H9 (cell line): Measurements from ENCODE around the gene TAGLN3. TPM values are rescaled to one million over a fixed set of nuclear protein-coding genes. Genes with fewer than 3 reads are reported as not detected.

Experiments used
- DNase-seq: peaks from one replicate; pipeline ENCODE4 v3.0.0-alpha.2; 2017
- H2AFZ ChIP-seq: one replicate; pipeline ENCODE4 v1.6.1; 2013; ENCODE audit warnings: mild to moderate bottlenecking, low read length, control low read depth, moderate library complexity
- H2AK5ac ChIP-seq: 2 replicates; pipeline ENCODE4 v1.6.1; 2013; ENCODE audit warnings: low read length, control low read depth, mixed read lengths; ENCODE audit not compliant: insufficient read length
- H2BK120ac ChIP-seq: one replicate; pipeline ENCODE4 v1.6.1; 2013; ENCODE audit warnings: low read depth, mild to moderate bottlenecking, low read length, control low read depth, inconsistent platforms; ENCODE audit not compliant: poor library complexity, severe bottlenecking
- H2BK12ac ChIP-seq: 2 replicates; pipeline ENCODE4 v1.6.1; 2013; ENCODE audit warnings: low read length, control low read depth, mixed read lengths, low read depth; ENCODE audit not compliant: insufficient read length
- H2BK15ac ChIP-seq: 2 replicates; pipeline ENCODE4 v1.6.1; 2013; ENCODE audit warnings: low read depth, low read length, control low read depth
- H2BK20ac ChIP-seq: one replicate; pipeline ENCODE4 v1.6.1; 2013; ENCODE audit warnings: low read depth, mild to moderate bottlenecking, low read length, control low read depth, inconsistent platforms; ENCODE audit not compliant: poor library complexity, severe bottlenecking
- H2BK5ac ChIP-seq: 2 replicates; pipeline ENCODE4 v1.6.1; 2013; ENCODE audit warnings: low read length, control low read depth, mixed read lengths; ENCODE audit not compliant: insufficient read length
- H3K14ac ChIP-seq: 2 replicates; pipeline ENCODE4 v1.6.1; 2013; ENCODE audit warnings: low read length, control low read depth; ENCODE audit not compliant: insufficient read depth
- H3K18ac ChIP-seq: 2 replicates; pipeline ENCODE4 v1.6.1; 2013; ENCODE audit warnings: low read depth, mild to moderate bottlenecking, mixed read lengths, low read length, control low read depth; ENCODE audit not compliant: insufficient read length
- H3K23ac ChIP-seq: 2 replicates; pipeline ENCODE4 v1.6.1; 2013; ENCODE audit warnings: low read length, control low read depth, mixed read lengths, low read depth; ENCODE audit not compliant: insufficient read length
- H3K23me2 ChIP-seq: 2 replicates; pipeline ENCODE4 v1.6.1; 2013; ENCODE audit warnings: low read depth, mild to moderate bottlenecking, mixed read lengths, low read length, control low read depth; ENCODE audit not compliant: insufficient read length, poor library complexity, severe bottlenecking
- H3K27ac ChIP-seq: 2 replicates; pipeline ENCODE4 v1.5.1; 2013; ENCODE audit warnings: low read length, control low read depth, mixed read lengths, low read depth; ENCODE audit not compliant: insufficient read length
- H3K27me3 ChIP-seq: 2 replicates; pipeline ENCODE4 v1.6.1; 2013; ENCODE audit warnings: low read length, control low read depth, inconsistent platforms; ENCODE audit not compliant: insufficient read depth
- H3K4ac ChIP-seq: 2 replicates; pipeline ENCODE4 v1.6.1; 2013; ENCODE audit warnings: low read depth, mild to moderate bottlenecking, control low read depth, inconsistent platforms, low read length, moderate library complexity
- H3K4me1 ChIP-seq: 2 replicates; pipeline ENCODE4 v1.6.1; 2013; ENCODE audit warnings: low read length, control low read depth, inconsistent platforms; ENCODE audit not compliant: insufficient read depth
- H3K4me2 ChIP-seq: 2 replicates; pipeline ENCODE4 v1.6.1; 2013; ENCODE audit warnings: low read length, control low read depth, mixed read lengths; ENCODE audit not compliant: insufficient read length, insufficient read depth
- H3K56ac ChIP-seq: 2 replicates; pipeline ENCODE4 v1.6.1; 2013; ENCODE audit warnings: low read depth, mild to moderate bottlenecking, mixed read lengths, low read length, control low read depth; ENCODE audit not compliant: insufficient read length
- H3K79me1 ChIP-seq: 2 replicates; pipeline ENCODE4 v1.6.1; 2013; ENCODE audit warnings: low read depth, mild to moderate bottlenecking, moderate library complexity, low read length, control low read depth, inconsistent platforms; ENCODE audit not compliant: insufficient read depth, poor library complexity, severe bottlenecking
- H3K79me2 ChIP-seq: 2 replicates; pipeline ENCODE4 v1.6.1; 2013; ENCODE audit warnings: low read length, control low read depth, inconsistent platforms; ENCODE audit not compliant: insufficient read depth
- H3K9ac ChIP-seq: 2 replicates; pipeline ENCODE4 v1.6.1; 2013; ENCODE audit warnings: low read length, control low read depth, mixed read lengths; ENCODE audit not compliant: insufficient read length; ENCODE audit errors: extremely low read depth
- H3K9me3 ChIP-seq: one replicate; pipeline ENCODE4 v1.6.1; 2013; ENCODE audit warnings: low read depth, low read length, inconsistent platforms; ENCODE audit not compliant: control insufficient read depth
- H3T11ph ChIP-seq: one replicate; pipeline ENCODE4 v1.6.1; 2013; ENCODE audit warnings: mild to moderate bottlenecking, low read length, control low read depth, inconsistent platforms
- H4K20me1 ChIP-seq: one replicate; pipeline ENCODE4 v1.6.1; 2013; ENCODE audit not compliant: control insufficient read depth, insufficient read length, insufficient read depth
- H4K5ac ChIP-seq: 2 replicates; pipeline ENCODE4 v1.6.1; 2013; ENCODE audit warnings: low read depth, mild to moderate bottlenecking, mixed read lengths, low read length, control low read depth; ENCODE audit not compliant: insufficient read length
- H4K8ac ChIP-seq: replicated peaks from 2 replicates; pipeline ENCODE4 v1.6.1; 2013; ENCODE audit warnings: low read length, control low read depth, mixed read lengths, low read depth; ENCODE audit not compliant: insufficient read length
- H4K91ac ChIP-seq: 2 replicates; pipeline ENCODE4 v1.6.1; 2013; ENCODE audit warnings: low read depth, mild to moderate bottlenecking, moderate library complexity, mixed read lengths, low read length, control low read depth; ENCODE audit not compliant: insufficient read length
- H3K27ac Mint-ChIP-seq, 3 experiments: 2 replicates in 2 of 3; 3 replicates in 1 of 3; pipeline ENCODE4 v1.8.0; 2020 to 2021; ENCODE audit warnings: mixed read lengths in 3 of 3, mild to moderate bottlenecking in 1 of 3, moderate library complexity in 1 of 3
- H3K27me3 Mint-ChIP-seq: 2 replicates; pipeline ENCODE4 v1.8.0; 2021; ENCODE audit warnings: low read depth, mild to moderate bottlenecking, moderate library complexity, mixed read lengths
- H3K36me3 Mint-ChIP-seq, 3 experiments: 2 replicates in 2 of 3; 3 replicates in 1 of 3; pipeline ENCODE4 v1.8.0; 2020 to 2021; ENCODE audit warnings: low read depth in 3 of 3, mixed read lengths in 3 of 3; ENCODE audit not compliant: insufficient read depth in 1 of 3
- H3K4me1 Mint-ChIP-seq, 2 experiments: 2 replicates each; pipeline ENCODE4 v1.8.0; 2020; ENCODE audit warnings: mixed read lengths in 2 of 2
- H3K4me3 Mint-ChIP-seq, 2 experiments: 2 replicates in 1 of 2; 3 replicates in 1 of 2; pipeline ENCODE4 v1.8.0; 2020 to 2021; ENCODE audit warnings: mild to moderate bottlenecking in 2 of 2, mixed read lengths in 2 of 2, moderate library complexity in 1 of 2
- H3K9me3 Mint-ChIP-seq, 2 experiments: 2 replicates in 1 of 2; 3 replicates in 1 of 2; pipeline ENCODE4 v1.8.0; 2020; ENCODE audit warnings: mild to moderate bottlenecking in 2 of 2, mixed read lengths in 2 of 2, moderate library complexity in 1 of 2
- CTCF ChIP-seq: fragments of 200-600 bp; sonication (generic); conservative IDR thresholded peaks from 3 replicates; pipeline ENCODE4 v1.8.0; 2021; ENCODE audit warnings: antibody characterized with exemption, mild to moderate bottlenecking
- WGBS: extraction: QIAGEN DNeasy Blood & Tissue Kit; methylation state at CpG from one replicate; pipeline ENCODE4 v1.1.7; 2013; ENCODE audit warnings: missing lambda C conversion rate, low lambda C conversion rate, mixed read lengths; ENCODE audit not compliant: insufficient read length; ENCODE audit errors: extremely low coverage; 5-methylcytosine and 5-hydroxymethylcytosine counted together
- total RNA-seq: library from RNA; stranded (reverse); gene quantifications from 2 replicates; pipeline ENCODE4 v1.2.1, GENCODE V29; 2021

The TAGLN3 gene
- total RNA-seq, 1 experiment from 2014 or later = 6.4 TPM

GRCh38 chr3:111956995-111957734, 41.6 kb upstream of the TAGLN3 start:
- peak overlapping the region in 1 of 3 experiments; percentile 17; a peak in 3 of 7 replicates for H3K27ac Mint-ChIP-seq
- H3K4me1 Mint-ChIP-seq = peaks cover 54 to 56% of the 10 kb centered on the region in 2 experiments
- Histone ChIP-seq H3K56ac (no peak overlapping the region), H3K4me2 (no peak overlapping the region), H2BK20ac (no peak overlapping the region), H2BK15ac (no peak overlapping the region), H2AK5ac (no peak overlapping the region), H3K79me1 (no peaks in the 10 kb centered on the region), H3K9ac (no peak overlapping the region), H3K4me1 (peaks cover 9% of the 10 kb centered on the region; the same call in 1 of the 2 replicates), H3K23ac (no peak overlapping the region), H4K8ac (no peak overlapping the region), H2BK12ac (no peak overlapping the region), H3K27ac (no peak overlapping the region), H2AFZ (no peak overlapping the region), H3K27me3 (peaks cover 1% of the 10 kb centered on the region; the same call in 1 of the 2 replicates), H2BK120ac (no peak overlapping the region), H3K18ac (no peak overlapping the region), H3K14ac (no peak overlapping the region), H4K20me1 (no peaks in the 10 kb centered on the region), H3K23me2 (no peaks in the 10 kb centered on the region), H3K4ac (no peak overlapping the region), H4K5ac (no peak overlapping the region), H3K79me2 (no peaks in the 10 kb centered on the region), H3T11ph (no peak overlapping the region), H3K9me3 (no peaks in the 10 kb centered on the region), H4K91ac (no peak overlapping the region), H2BK5ac (no peak overlapping the region)
- H3K27me3 Mint-ChIP-seq = peaks cover 22% of the 10 kb centered on the region
- peaks cover 0 to 2% (median 0%) of the 10 kb centered on the region in 3 experiments; a peak in 2 of 7 replicates for H3K36me3 Mint-ChIP-seq
- no CpG with 5 or more reads among the region's 4 CpGs for WGBS
- no peak for TF ChIP-seq CTCF
- H3K4me3 Mint-ChIP-seq = peak overlapping the region; percentile 1 to 52; a peak in 4 of 5 replicates
- peak; percentile 32 for DNase-seq
- H3K9me3 Mint-ChIP-seq = no peaks in the 10 kb centered on the region; a peak in 1 of 5 replicates
